Measurements from ENCODE around the gene EFCAB13.

The EFCAB13 gene, protein sequence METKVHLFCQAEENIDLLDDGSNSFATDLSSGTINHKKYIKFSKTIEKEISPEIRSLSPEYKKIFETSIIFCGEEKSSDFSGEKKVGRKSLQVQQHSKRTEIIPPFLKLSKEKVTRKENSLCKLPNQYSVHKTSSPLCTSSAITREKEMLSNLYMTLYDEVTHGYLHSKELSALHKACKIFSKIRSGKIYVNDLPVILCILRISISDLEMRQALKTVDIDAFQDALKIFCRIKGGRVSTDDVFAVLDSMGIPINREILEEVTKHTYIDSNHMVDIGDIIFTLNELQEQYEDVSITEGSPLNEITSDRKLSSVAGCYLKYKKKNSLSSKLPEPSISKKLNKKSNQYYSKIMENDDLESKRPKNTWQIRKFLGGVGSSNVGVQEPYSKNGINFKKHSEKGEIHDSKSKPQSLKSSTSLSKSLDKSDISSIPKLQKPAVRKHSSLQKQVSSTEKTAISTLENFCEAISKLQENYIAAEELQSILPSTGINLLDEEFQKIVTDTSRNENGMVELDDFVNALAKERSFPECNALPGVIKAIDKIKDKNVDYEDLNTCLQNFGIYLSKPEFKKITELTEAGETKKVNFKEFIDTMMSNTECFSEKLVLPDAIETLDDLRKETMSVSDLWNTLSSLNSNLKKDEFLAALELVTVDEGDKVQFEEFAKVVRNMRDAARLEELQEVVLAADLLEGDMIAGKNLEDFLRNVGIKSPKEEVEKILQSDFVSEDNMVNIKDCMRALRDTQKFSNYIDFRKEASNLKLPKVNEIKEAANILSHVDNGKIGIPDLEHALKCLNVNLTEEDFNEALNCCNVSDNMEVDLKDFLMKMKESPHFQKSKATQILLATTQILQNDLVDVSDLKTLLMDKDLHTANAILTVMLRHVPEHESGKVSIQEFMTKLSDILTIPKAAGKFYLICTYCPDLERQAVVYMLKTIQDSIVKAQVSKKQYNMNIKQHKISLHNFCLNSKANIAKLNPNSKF

DNA sequence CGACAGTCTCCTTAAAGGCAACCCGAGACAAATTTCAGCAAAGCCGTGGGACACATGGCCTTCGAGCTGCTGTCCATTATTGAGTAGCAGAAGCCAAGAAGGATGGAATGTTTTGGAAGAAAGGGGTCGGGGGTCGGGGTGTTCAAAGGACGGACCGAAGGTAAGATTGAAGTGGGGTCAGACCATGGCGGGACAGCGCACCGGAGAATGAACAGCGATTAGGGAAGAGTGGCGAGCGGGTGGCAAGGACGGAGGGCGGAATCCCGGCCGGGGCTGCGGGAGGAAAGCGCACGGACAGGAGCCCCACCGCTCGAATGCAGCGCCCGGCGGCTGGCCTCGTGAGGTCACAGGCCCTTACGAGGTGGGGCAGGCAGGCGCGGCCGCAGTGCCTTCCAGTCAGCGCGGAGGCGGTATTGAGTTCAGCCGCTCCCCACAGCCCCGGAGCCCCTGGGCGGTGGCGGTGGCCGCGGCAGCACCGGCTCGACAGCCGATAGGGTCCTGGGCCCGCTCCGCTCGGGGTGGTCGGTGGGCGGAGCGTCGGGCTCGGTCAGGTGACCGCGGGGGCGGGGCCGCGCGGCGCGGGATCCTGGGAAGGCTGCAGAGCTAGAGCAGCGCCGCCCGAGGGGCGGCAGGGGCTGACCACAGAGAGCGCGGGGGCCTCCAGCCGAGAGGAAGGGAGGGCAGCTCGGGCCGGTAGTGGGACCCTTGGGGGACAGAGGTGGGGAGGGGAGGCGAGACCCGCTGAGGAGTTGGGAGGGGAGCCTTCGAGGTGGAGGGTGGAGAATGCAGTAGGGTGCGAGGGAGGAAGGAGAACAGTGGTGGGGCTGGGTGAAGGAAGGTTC, at the start of gene EFCAB13:
EFCAB13 (plus strand) TSS at position 574 of the 842 bp plus-strand sequence. CDS start 4,399 bp downstream, outside the sequence.
- peak; percentile 54 to 86 for DNase-seq

DNA sequence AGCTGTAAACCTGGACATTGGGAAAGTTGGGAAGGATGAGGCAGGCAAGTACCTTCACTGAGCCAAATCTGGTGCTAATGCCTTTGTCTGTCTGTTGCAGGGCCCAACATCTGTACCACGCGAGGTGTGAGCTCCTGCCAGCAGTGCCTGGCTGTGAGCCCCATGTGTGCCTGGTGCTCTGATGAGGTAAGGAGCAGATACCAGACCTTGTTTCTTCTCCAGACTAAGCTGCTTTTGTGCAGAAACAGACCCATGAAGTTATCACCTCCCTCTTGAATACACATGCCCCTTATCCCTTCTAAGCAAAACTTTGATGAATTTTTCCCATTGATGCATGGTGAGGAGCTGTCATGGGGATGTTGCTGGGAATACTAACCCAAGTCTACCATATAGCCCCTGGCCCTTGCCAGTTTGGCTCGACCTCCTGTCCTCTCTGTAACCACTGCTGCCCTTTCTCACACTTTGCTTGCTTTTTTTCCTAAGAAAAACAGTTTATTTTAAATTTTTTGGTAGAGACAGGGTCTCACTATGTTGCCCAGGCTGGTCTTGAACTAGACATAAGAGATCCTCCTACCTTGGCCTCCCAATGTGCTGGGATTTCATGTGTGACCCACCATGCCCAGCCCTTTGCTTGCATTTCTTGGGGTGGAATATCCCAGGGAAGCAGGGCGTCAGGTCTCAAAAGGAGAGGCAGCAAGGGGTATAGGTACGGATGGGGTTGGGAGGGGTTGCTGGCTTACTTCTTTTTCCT, 49.3 kb upstream of the EFCAB13 start:
- DNase-seq: no peak

DNA sequence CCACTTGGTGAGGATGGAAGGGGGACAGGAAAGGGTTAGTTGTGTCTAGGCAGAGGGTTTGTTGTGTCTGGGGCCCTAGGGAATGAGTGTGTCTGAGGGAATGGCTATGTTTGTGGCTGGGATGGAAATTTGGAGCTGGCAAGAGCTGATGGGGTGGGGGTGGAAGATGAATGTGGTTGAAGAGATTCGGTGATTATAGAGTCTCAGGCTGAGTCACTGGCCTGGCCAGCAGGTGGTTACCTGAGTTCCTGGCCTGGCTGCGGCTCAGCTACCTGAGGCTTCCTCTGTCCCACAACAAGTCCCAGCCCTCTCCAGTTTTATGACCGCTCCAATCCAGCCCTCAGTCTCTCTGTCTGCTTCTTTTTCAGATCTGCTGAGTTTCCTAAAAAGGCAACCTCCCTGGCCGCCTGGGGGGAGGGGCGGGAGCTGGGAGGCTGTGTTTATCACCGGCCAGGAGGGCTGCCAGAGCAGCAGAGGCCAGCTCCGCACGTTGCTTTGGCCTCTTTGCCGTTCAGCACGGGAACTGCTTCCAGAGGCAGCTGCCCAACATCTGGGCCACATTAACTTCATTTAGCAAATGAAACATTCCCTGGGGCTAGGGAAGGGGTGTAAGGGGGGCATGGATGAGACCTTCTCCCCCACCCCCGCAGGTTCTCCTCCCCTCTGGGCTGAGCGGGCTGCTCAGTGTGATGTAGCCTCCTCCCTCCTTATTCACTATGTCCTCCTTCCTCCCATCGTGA, 48.3 kb upstream of the EFCAB13 start:
- no peak for DNase-seq

GRCh38 chr17:47276444-47276843, 47.3 kb upstream of the EFCAB13 start:
- DNase-seq: no peak

DNA sequence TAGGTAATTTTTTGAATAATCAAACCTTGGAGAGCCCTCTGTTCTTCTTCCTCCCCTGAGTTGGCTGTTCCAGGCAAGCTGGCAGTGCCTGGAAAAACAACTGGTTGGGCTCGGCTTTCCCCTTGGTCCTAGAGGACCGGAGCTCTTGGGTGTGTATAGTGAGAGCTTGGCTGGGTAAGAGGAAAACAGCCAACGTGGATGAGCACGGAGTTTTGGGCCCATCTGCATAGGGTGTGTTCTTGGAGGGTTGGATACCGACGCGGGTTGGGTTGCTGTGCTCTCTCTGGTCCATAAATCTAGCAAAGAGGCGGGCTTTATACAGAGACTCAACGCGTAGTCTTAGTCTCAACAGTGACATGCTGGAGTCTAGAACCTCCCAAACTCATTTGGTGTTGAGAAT, 46.9 kb upstream of the EFCAB13 start:
- DNase-seq: no peak

- no peak for DNase-seq
Measured at GRCh38 chr17:47277921-47278320, 45.8 kb upstream of the EFCAB13 start.

DNA sequence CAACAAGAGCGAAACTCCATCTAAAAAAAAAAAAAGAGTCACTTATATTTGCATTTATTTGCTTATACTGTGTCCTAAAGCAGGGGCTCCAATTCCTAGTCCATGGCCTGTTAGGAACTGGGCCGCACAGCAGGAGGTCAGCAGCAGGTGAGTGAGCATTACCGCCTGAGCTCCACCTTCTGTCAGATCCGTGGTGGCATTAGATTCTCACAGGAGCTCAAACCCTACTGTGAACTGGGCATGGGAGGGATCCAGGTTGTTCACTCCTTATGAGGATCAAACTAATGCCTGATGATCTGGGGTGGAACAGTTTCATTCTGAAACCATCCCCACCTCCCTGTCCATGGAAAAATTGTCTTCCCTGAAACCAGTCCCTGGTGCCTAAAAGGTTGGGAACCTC, 45.2 kb upstream of the EFCAB13 start:
- no peak for DNase-seq

DNA sequence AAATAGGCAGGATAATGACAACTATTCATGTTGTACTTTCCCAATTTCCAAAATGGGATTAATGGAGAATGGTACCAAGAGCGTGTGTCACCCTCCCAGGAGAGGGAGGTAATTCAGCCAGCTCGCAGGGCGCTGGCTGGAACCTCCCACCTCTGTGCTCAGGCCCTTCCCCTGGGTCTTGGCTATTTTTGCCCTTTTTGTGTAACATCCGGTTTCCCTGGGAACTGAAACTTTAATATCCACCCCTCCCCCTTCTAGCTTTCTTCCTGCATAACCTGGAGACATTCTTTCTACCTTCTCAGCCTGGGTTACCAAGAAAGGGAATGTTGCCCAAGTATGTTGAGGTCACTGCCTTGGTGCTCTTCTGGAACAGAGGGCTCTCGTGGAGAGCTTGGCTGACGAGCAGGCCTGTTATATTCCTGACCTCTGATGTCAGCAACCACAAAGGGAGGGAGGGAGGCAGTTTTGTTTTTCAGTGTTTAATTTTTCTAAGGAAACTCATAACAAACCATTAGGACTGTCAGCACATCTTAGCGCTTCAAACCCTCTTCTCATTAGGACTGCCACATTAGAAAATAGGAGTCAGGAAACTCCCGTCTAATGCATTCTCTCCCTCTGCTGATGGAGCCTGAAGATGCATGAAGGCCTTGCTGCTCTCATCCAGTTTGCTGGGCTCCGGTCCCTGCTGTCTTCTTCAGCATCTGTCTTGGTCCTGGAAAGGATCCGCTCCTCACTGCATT, 44.5 kb upstream of the EFCAB13 start:
- DNase-seq: peak in 1 of 2 experiments; percentile 10

DNA sequence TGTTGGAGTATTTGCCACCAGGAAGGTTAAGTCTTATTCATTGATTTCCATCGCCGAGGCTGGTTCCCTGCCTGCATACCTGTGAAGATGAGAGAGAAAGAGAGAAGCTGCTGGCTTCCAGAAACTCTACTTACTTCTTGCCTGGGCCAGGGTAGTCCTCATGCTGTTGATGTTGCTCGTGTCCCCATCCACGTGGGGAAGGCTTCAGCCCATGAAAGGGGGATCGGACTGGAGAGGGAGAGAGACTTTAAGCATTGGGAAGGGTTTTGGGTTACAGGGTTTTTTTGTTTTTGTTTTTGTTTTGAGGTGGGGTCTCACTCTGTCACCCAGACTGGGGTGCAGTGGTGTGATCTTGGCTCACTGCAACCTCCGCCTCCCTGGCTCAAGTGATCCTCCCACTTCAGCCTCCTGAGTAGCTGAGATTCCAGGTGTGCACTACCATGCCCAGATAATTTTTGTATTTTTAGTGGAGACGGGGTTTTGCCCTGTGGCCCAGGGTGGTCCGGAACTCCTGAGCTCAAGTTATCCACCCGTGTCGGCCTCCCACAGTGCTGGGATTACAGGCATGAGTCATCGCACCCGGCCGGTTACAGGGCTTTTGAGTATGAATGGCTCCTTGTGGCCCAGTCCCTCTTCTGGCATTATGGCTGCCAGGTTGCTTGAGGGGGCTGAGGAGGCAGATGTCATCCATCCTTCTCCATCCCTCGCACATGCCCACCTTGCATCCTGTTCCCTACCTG, 43.5 kb upstream of the EFCAB13 start:
- no peak for DNase-seq

DNA sequence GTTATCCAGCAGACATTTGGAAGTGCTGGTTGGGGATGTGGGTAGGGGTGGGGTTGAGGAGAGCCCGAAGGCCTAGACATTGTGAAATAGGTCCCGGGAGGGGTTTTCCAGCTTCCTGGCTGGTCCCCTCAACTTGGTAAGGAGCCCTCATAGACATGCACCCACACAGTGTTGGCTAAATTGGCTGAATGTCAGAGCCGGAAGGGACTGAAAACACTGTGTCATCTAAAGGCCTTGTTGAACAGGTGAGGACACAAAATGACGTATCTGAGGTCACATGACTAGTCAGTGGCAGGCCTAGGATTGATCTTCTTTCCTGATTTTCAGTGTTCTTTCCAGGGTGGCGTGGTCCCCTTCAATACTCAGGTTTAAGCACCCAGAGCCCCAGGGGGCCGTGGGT, 42.5 kb upstream of the EFCAB13 start:
- no peak for DNase-seq

- DNase-seq: no peak
Measured at GRCh38 chr17:47285003-47285402, 38.8 kb upstream of the EFCAB13 start.

DNA sequence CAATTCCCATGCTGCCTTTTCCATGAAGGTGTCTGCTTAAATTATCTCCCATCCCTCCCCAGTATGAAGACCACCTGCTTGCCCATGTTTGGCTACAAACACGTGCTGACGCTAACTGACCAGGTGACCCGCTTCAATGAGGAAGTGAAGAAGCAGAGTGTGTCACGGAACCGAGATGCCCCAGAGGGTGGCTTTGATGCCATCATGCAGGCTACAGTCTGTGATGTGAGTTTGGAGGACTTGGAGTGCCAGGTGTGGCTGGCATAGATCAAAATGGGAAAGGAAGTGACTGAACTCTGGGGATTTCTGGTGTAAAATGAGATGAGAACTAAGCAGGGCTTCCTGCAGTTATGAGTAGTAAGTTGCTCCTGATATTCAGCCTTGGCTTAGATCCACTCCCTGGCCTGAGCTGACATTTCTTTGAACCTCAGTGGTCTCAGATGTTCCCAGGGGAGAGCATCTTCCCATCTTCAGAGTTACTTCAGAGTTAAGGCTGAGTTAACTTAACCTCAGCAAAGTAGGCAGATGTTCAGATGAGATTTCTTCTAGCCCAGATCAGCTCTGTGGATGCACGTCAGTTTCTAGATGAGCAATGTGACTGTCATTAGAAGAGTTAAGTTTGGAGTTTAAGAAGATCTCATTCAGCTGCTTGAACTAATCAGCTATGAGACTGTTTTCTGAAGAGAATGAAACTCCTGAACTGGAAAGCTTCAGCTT, 37.4 kb upstream of the EFCAB13 start:
- no peak for DNase-seq

GRCh38 chr17:47287068-47287467, 36.7 kb upstream of the EFCAB13 start:
- no peak for DNase-seq

GRCh38 chr17:47287639-47288038, 36.1 kb upstream of the EFCAB13 start:
- no peak for DNase-seq

GRCh38 chr17:47288531-47289116, 35.1 kb upstream of the EFCAB13 start:
- no peak for DNase-seq

DNA sequence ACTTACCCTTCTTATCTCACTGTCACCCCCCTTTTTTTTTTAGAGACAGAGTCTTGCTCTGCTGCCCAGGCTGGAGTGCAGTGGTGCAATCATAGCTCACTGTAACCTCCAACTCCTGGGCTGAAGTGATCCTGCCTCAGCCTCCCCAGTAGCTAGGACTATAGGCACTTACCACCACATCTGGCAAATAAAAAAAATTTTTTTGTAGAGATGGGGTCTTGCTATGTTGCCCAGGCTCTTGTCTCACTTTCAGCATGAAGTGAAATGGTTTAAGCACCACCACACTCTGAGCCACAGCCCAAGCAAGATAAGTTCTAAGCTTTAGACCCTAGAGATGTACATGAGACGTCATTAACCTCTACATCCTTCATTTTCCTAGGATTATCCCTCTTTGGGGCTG, 34.5 kb upstream of the EFCAB13 start:
- no peak for DNase-seq

DNA sequence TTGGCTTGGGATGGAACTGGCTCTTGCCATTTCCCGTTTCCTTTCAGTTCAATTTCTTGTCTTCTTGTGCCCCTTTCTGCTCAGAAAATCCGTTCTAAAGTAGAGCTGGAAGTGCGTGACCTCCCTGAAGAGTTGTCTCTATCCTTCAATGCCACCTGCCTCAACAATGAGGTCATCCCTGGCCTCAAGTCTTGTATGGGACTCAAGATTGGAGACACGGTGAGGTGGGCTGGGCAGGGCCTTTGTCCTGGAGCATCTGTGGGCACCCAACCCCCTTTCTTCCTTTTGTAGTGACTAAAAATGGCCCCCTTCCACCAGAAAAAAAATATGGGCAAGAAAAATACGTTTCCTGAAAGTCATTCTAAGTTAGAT, 32.9 kb upstream of the EFCAB13 start:
- no peak for DNase-seq

GRCh38 chr17:47291242-47291873, 32.4 kb upstream of the EFCAB13 start:
- DNase-seq: no peak
